Vagina (tissue), 2 donors: ENCODE measurements around the gene PHLDA2. TPM values are rescaled to one million over a fixed set of nuclear protein-coding genes. Genes with fewer than 3 reads are reported as not detected.

Source experiments
- DNase-seq, 2 donors: peaks; one replicate each; pipeline ENCODE4 v3.0.0-alpha.2; 2017; ENCODE audit errors: extremely low spot score in 2 of 2
- H3K27ac ChIP-seq: fragments of 200-600 bp; sonication (generic); one replicate; pipeline ENCODE4 v1.5.1; 2019
- H3K27me3 ChIP-seq: fragments of 200-600 bp; sonication (generic); one replicate; pipeline ENCODE4 v1.5.1; 2019
- H3K36me3 ChIP-seq, 2 donors: fragments of 200-600 bp; sonication (generic); one replicate each; pipeline ENCODE4 v1.5.1; 2017 to 2019
- H3K4me1 ChIP-seq: fragments of 200-600 bp; sonication (generic); one replicate; pipeline ENCODE4 v1.5.1; 2019
- H3K4me3 ChIP-seq, 2 donors: fragments of 200-600 bp; sonication (generic); 1 replicate in 1 of 2; 2 replicates in 1 of 2; pipeline ENCODE4 v1.5.1; 2016 to 2019
- H3K9me3 ChIP-seq: fragments of 200-600 bp; sonication (generic); one replicate; pipeline ENCODE4 v1.5.1; 2019
- CTCF ChIP-seq, 3 experiments: fragments of 450-650 bp in 2 of 3; fragments of 200-600 bp in 1 of 3; sonication (generic) in 1 of 3; IDR thresholded peaks; one replicate each; pipeline ENCODE4 v1.5.1; 2017 to 2019; ENCODE audit warnings: antibody characterized with exemption in 3 of 3, mild to moderate bottlenecking in 2 of 3, moderate library complexity in 2 of 3
- POLR2A ChIP-seq, 2 donors: fragments of 450-650 bp; IDR thresholded peaks; one replicate each; pipeline ENCODE4 v1.6.1; 2017; ENCODE audit warnings: antibody characterized with exemption in 2 of 2, mild to moderate bottlenecking in 2 of 2, moderate library complexity in 2 of 2
- POLR2AphosphoS5 ChIP-seq, 2 donors: sonication (generic); formaldehyde crosslinking; IDR thresholded peaks; one replicate each; pipeline ENCODE4 v1.9.0; 2017; ENCODE audit warnings: antibody characterized with exemption in 2 of 2, mild to moderate bottlenecking in 2 of 2, low read depth in 1 of 2; ENCODE audit not compliant: insufficient read depth in 1 of 2
- intact Hi-C: fragments of 100-400 bp; cut with DNase I; formaldehyde crosslinking; loops from one replicate; pipeline ENCODE4 v1.15.1; 2023
- total RNA-seq: library from RNA; depleted of rRNA; stranded (reverse); fragments of >200 nt; gene quantifications from one replicate; pipeline ENCODE4 v1.2.3, GENCODE V29; 2016

Gene PHLDA2
- total RNA-seq, 1 donor from 2014 or later, result 43.5 TPM

- Histone ChIP-seq H3K27me3 (no peaks in the 10 kb centered on the region), H3K9me3 (no peaks in the 10 kb centered on the region), H3K4me3 (no peak overlapping the region), H3K27ac (no peak overlapping the region), H3K4me1 (peaks cover 22% of the 10 kb centered on the region), H3K36me3 (no peaks in the 10 kb centered on the region)
- DNase-seq, result no peak
- TF ChIP-seq POLR2A (IDR thresholded peaks at IDR 0.05) (no peak), POLR2AphosphoS5 (IDR thresholded peaks at IDR 0.05; ENCODE audit: insufficient read depth in 1 of 2, low read depth in 1 of 2) (no peak), CTCF (IDR thresholded peaks at IDR 0.05) (no peak)
- intact Hi-C loops, result no loop called here
These were observed 12.2 kb downstream of the PHLDA2 start for GRCh38 chr11:2916892-2917645.

- H3K9me3 ChIP-seq, result no peaks in the 10 kb centered on the region
- H3K4me1 ChIP-seq, result peaks cover 30% of the 10 kb centered on the region
- intact Hi-C loops, result no loop called here
- H3K4me3 ChIP-seq, result no peak overlapping the region
- no peak overlapping the region for H3K27ac ChIP-seq
- no peak for DNase-seq
- H3K36me3 ChIP-seq, result no peaks in the 10 kb centered on the region
- no peaks in the 10 kb centered on the region for H3K27me3 ChIP-seq
- TF ChIP-seq CTCF (IDR thresholded peaks at IDR 0.05) (no peak), POLR2A (IDR thresholded peaks at IDR 0.05) (no peak), POLR2AphosphoS5 (IDR thresholded peaks at IDR 0.05; ENCODE audit: insufficient read depth in 1 of 2, low read depth in 1 of 2) (no peak)
These were observed 12.9 kb downstream of the PHLDA2 start for GRCh38 chr11:2916114-2916891.

GRCh38 chr11:2915473-2915872, 13.7 kb downstream of the PHLDA2 start:
- TF ChIP-seq CTCF (IDR thresholded peaks at IDR 0.05) (no peak), POLR2A (IDR thresholded peaks at IDR 0.05) (no peak), POLR2AphosphoS5 (IDR thresholded peaks at IDR 0.05; ENCODE audit: insufficient read depth in 1 of 2, low read depth in 1 of 2) (no peak)
- Histone ChIP-seq H3K27me3 (no peaks in the 10 kb centered on the region), H3K4me1 (peaks cover 32% of the 10 kb centered on the region), H3K27ac (no peak overlapping the region), H3K9me3 (no peaks in the 10 kb centered on the region), H3K4me3 (no peak overlapping the region), H3K36me3 (no peaks in the 10 kb centered on the region)
- DNase-seq, result no peak
- intact Hi-C loops, result no loop called here

- Histone ChIP-seq H3K27ac (no peak overlapping the region), H3K9me3 (no peaks in the 10 kb centered on the region)
- no peak for TF ChIP-seq CTCF (IDR thresholded peaks at IDR 0.05)
- no peak for TF ChIP-seq POLR2AphosphoS5 (IDR thresholded peaks at IDR 0.05; ENCODE audit: insufficient read depth in 1 of 2, low read depth in 1 of 2)
- TF ChIP-seq POLR2A (IDR thresholded peaks at IDR 0.05), result no peak
These were observed 14.6 kb downstream of the PHLDA2 start for GRCh38 chr11:2914455-2915195.

More at GRCh38 chr11:2914455-2915195, 14.6 kb downstream of the PHLDA2 start:
- Histone ChIP-seq H3K27me3 (no peaks in the 10 kb centered on the region), H3K4me1 (peaks cover 32% of the 10 kb centered on the region), H3K4me3 (no peak overlapping the region), H3K36me3 (no peaks in the 10 kb centered on the region)
- DNase-seq, result no peak
- intact Hi-C loops, result no loop called here
